CD14-positive monocyte (primary cell): ENCODE measurements around the gene ANO2. TPM values are rescaled to one million over a fixed set of nuclear protein-coding genes. Genes with fewer than 3 reads are reported as not detected.

Source experiments
- DNase-seq, 3 donors: peaks; one replicate each; pipeline ENCODE4 v3.0.0-alpha.2; 2011 to 2022
- H2AFZ ChIP-seq: 2 replicates; pipeline ENCODE4 v1.6.0; 2012; ENCODE audit warnings: mild to moderate bottlenecking, low read depth, low read length, inconsistent platforms; ENCODE audit not compliant: insufficient read depth, poor library complexity, severe bottlenecking
- H3K27ac ChIP-seq, 2 donors: 1 replicate in 1 of 2; 2 replicates in 1 of 2; pipeline ENCODE4 v1.5.1; 2012 to 2013; ENCODE audit warnings: low read length in 2 of 2, control low read depth in 1 of 2, inconsistent platforms in 1 of 2, low read depth in 1 of 2, mild to moderate bottlenecking in 1 of 2
- H3K27me3 ChIP-seq, 2 donors: one replicate each; pipeline versions ENCODE4 v1.6.0 to v1.6.1; 2011 to 2013; ENCODE audit warnings: low read length in 2 of 2; ENCODE audit not compliant: control insufficient read depth in 2 of 2, insufficient read depth in 2 of 2
- H3K36me3 ChIP-seq, 2 donors: replicated peaks in 1 of 2; 1 replicate in 1 of 2; 2 replicates in 1 of 2; pipeline versions ENCODE4 v1.5.1 to v1.6.1; 2012 to 2013; ENCODE audit warnings: low read length in 2 of 2, control low read depth in 1 of 2, inconsistent platforms in 1 of 2, mild to moderate bottlenecking in 1 of 2; ENCODE audit not compliant: insufficient read depth in 2 of 2, control insufficient read depth in 1 of 2
- H3K4me1 ChIP-seq, 2 donors: 1 replicate in 1 of 2; 2 replicates in 1 of 2; pipeline versions ENCODE4 v1.5.1 to v1.6.1; 2012 to 2013; ENCODE audit warnings: low read length in 2 of 2, control low read depth in 1 of 2, inconsistent platforms in 1 of 2, mild to moderate bottlenecking in 1 of 2, moderate library complexity in 1 of 2; ENCODE audit not compliant: insufficient read depth in 2 of 2, control insufficient read depth in 1 of 2
- H3K4me2 ChIP-seq: replicated peaks from 2 replicates; pipeline ENCODE3; 2012; ENCODE audit warnings: low read length, moderate library complexity, mild to moderate bottlenecking; ENCODE audit not compliant: poor library complexity, severe bottlenecking; ENCODE audit errors: extremely low read depth
- H3K4me3 ChIP-seq, 3 experiments: fragments of 200-600 bp in 1 of 3; sonication (generic) in 1 of 3; replicated peaks in 1 of 3; 1 replicate in 2 of 3; 2 replicates in 1 of 3; pipeline ENCODE4 v1.5.1; 2011 to 2013; ENCODE audit warnings: low read length in 3 of 3, mild to moderate bottlenecking in 3 of 3, control low read depth in 2 of 3, low read depth in 2 of 3, inconsistent platforms in 1 of 3, moderate library complexity in 1 of 3
- H3K79me2 ChIP-seq: 2 replicates; pipeline ENCODE4 v1.6.0; 2012; ENCODE audit warnings: mild to moderate bottlenecking, control low read depth, inconsistent platforms, low read length, moderate library complexity; ENCODE audit not compliant: insufficient read depth
- H3K9ac ChIP-seq: 2 replicates; pipeline ENCODE4 v1.6.0; 2017; ENCODE audit warnings: low read length, mild to moderate bottlenecking; ENCODE audit not compliant: insufficient read depth, poor library complexity, severe bottlenecking
- H3K9me3 ChIP-seq, 2 donors: replicated peaks in 1 of 2; 1 replicate in 1 of 2; 2 replicates in 1 of 2; pipeline versions ENCODE4 v1.5.1 to v1.6.1; 2012 to 2013; ENCODE audit warnings: low read length in 2 of 2, control low read depth in 1 of 2; ENCODE audit not compliant: control insufficient read depth in 1 of 2, insufficient read depth in 1 of 2
- H4K20me1 ChIP-seq: 2 replicates; pipeline ENCODE4 v1.6.0; 2012; ENCODE audit warnings: mild to moderate bottlenecking, low read length, control low read depth, moderate library complexity; ENCODE audit not compliant: insufficient read depth
- H3K27ac Mint-ChIP-seq, 7 donors: one replicate each; pipeline ENCODE4 v1.8.0; 2020; ENCODE audit warnings: mild to moderate bottlenecking in 7 of 7, mixed read lengths in 7 of 7, moderate library complexity in 6 of 7, inconsistent platforms in 2 of 7
- H3K27me3 Mint-ChIP-seq, 3 donors: one replicate each; pipeline ENCODE4 v1.8.0; 2021 to 2022; ENCODE audit warnings: low read depth in 3 of 3, mild to moderate bottlenecking in 3 of 3, mixed read lengths in 3 of 3, moderate library complexity in 3 of 3, inconsistent platforms in 1 of 3
- H3K36me3 Mint-ChIP-seq, 2 donors: one replicate each; pipeline ENCODE4 v1.8.0; 2020; ENCODE audit warnings: mixed read lengths in 2 of 2, inconsistent platforms in 1 of 2, mild to moderate bottlenecking in 1 of 2
- H3K4me1 Mint-ChIP-seq: one replicate; pipeline ENCODE4 v1.8.0; 2020; ENCODE audit warnings: mild to moderate bottlenecking, mixed read lengths
- H3K4me3 Mint-ChIP-seq, 2 donors: one replicate each; pipeline ENCODE4 v1.8.0; 2020; ENCODE audit warnings: mild to moderate bottlenecking in 2 of 2, mixed read lengths in 2 of 2, moderate library complexity in 1 of 2
- H3K9me3 Mint-ChIP-seq, 7 donors: one replicate each; pipeline ENCODE4 v1.8.0; 2020 to 2022; ENCODE audit warnings: mixed read lengths in 7 of 7, mild to moderate bottlenecking in 6 of 7, moderate library complexity in 6 of 7, inconsistent platforms in 2 of 7
- CTCF ChIP-seq: fragments of 200-600 bp; IDR thresholded peaks from one replicate; pipeline ENCODE4 v1.8.0; 2022; ENCODE audit warnings: antibody characterized with exemption, mild to moderate bottlenecking
- WGBS: methylation state at CpG from one replicate; pipeline ENCODE4 v1.1.5; 2013; ENCODE audit warnings: missing lambda C conversion rate; ENCODE audit not compliant: insufficient coverage; 5-methylcytosine and 5-hydroxymethylcytosine counted together
- intact Hi-C, 2 donors: fragments of 100-400 bp; cut with micrococcal nuclease; formaldehyde crosslinking; loops; one replicate each; pipeline versions ENCODE4 v1.15.0 to v1.15.1; 2023
- polyA plus RNA-seq, 3 donors: library from polyadenylated mRNA; depleted of rRNA in 1 of 3; unstranded in 2 of 3; stranded (reverse) in 1 of 3; fragments of 300-500 nt in 2 of 3; fragments of >200 nt in 1 of 3; fragmentation: Illumina TruSeq in 2 of 3; gene quantifications; 1 replicate in 2 of 3; 2 replicates in 1 of 3; pipeline ENCODE4 v1.2.3, GENCODE V29; 2012 to 2021

ANO2 gene
- polyA plus RNA-seq, 3 donors = not detected

GRCh38 chr12:5865397-5865796, 79.7 kb downstream of the ANO2 start:
- Histone ChIP-seq H2AFZ (no peak overlapping the region), H3K9ac (no peak overlapping the region), H3K9me3 (peaks cover 0 to 4% of the 10 kb centered on the region in 2 donors), H3K27ac (no peak overlapping the region), H3K79me2 (no peaks in the 10 kb centered on the region), H3K4me1 (no peaks in the 10 kb centered on the region), H3K4me3 (no peak overlapping the region), H4K20me1 (no peaks in the 10 kb centered on the region), H3K27me3 (no peaks in the 10 kb centered on the region), H3K36me3 (no peaks in the 10 kb centered on the region), H3K4me2 (no peak overlapping the region)
- Mint-ChIP-seq H3K27ac (no peak overlapping the region), H3K4me3 (no peak overlapping the region), H3K9me3 (peaks cover 0 to 8% (median 0%) of the 10 kb centered on the region in 7 donors), H3K27me3 (peaks cover 0 to 2% (median 0%) of the 10 kb centered on the region in 3 donors), H3K4me1 (no peaks in the 10 kb centered on the region), H3K36me3 (no peaks in the 10 kb centered on the region)
- 96% methylated on average over 2 of the region's 2 CpGs for WGBS
- TF ChIP-seq CTCF = no peak
- intact Hi-C loops = no loop called here
- no peak for DNase-seq

DNA sequence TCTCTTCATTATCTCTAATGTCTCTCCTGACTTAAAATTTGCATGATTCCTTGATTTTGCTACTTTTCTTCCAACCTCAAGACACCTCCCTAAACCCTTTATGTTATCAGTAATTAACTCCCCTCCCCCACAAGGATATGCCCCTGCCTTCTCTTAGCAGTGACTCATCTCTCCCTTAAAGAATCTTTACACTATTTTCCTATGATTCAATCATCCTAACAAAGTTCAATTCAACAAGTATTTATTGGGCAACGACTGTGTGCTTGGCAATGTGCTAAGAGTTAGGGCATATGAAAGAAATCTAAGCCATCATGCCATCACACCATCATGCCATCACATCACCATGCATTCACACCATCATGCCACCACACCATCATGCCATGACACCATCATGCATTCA, 80.1 kb downstream of the ANO2 start:
- Mint-ChIP-seq H3K36me3 (no peaks in the 10 kb centered on the region), H3K27me3 (peaks cover 0 to 2% (median 0%) of the 10 kb centered on the region in 3 donors), H3K4me1 (no peaks in the 10 kb centered on the region), H3K9me3 (peaks cover 0 to 8% (median 0%) of the 10 kb centered on the region in 7 donors), H3K27ac (no peak overlapping the region), H3K4me3 (no peak overlapping the region)
- H3K27ac ChIP-seq = no peak overlapping the region
- no peak overlapping the region for H3K9ac ChIP-seq
- no peak overlapping the region for H3K4me2 ChIP-seq
- no peaks in the 10 kb centered on the region for H3K27me3 ChIP-seq
- intact Hi-C loops = no loop called here
- no peak overlapping the region for H2AFZ ChIP-seq
- no peak for DNase-seq
- no CpG with 5 or more reads among the region's 1 CpG for WGBS
- TF ChIP-seq CTCF = no peak
- no peaks in the 10 kb centered on the region for H3K4me1 ChIP-seq
- peaks cover 0 to 4% of the 10 kb centered on the region in 2 donors for H3K9me3 ChIP-seq
- H3K79me2 ChIP-seq = no peaks in the 10 kb centered on the region
- no peaks in the 10 kb centered on the region for H4K20me1 ChIP-seq
- no peaks in the 10 kb centered on the region for H3K36me3 ChIP-seq
- H3K4me3 ChIP-seq = no peak overlapping the region
